NCI-H226 (cell line): ENCODE results near the gene NRG4.
"Not testable (repeated sequence)": the region's sequence is repeated elsewhere in the genome, so short reads cannot be mapped to it uniquely, and the experiment has no call there.

Experiments used
- DNase-seq: peaks from one replicate; pipeline ENCODE4 v3.0.0-alpha.2; 2015

Gene NRG4

GRCh38 chr15:75925440-75925839 lies 86.8 kb downstream of the NRG4 start:
- DNase-seq = no peak

GRCh38 chr15:75924576-75924975 lies 87.6 kb downstream of the NRG4 start:
- no peak for DNase-seq

GRCh38 chr15:75923756-75924155 lies 88.5 kb downstream of the NRG4 start:
- DNase-seq = no peak

GRCh38 chr15:75921732-75922703 lies 90.2 kb downstream of the NRG4 start:
- DNase-seq = peak; percentile 97

GRCh38 chr15:75920079-75920478 lies 92.1 kb downstream of the NRG4 start:
- DNase-seq = no peak

GRCh38 chr15:75918135-75918534 lies 94.1 kb downstream of the NRG4 start:
- no peak for DNase-seq

GRCh38 chr15:75916978-75917377 lies 95.2 kb downstream of the NRG4 start:
- DNase-seq = no peak

- DNase-seq = not testable (repeated sequence)
Measured at GRCh38 chr15:75910355-75910754, 101.9 kb downstream of the NRG4 start.

- DNase-seq = no peak
Measured at GRCh38 chr15:75905231-75905630, 107.0 kb downstream of the NRG4 start.

- peak; percentile 97 for DNase-seq
Measured at GRCh38 chr15:75903331-75904239, 108.6 kb downstream of the NRG4 start, which contains the start of gene FBXO22. Gene FBXO22 (plus strand): TSS chr15:75903878. CDS start chr15:75903964, 86 bp downstream.

- DNase-seq = no peak
Measured at GRCh38 chr15:75902129-75902557, 110.1 kb downstream of the NRG4 start.

GRCh38 chr15:75900577-75900976 lies 111.6 kb downstream of the NRG4 start:
- no peak for DNase-seq

GRCh38 chr15:75895731-75896130 lies 116.5 kb downstream of the NRG4 start:
- no peak for DNase-seq

GRCh38 chr15:75891895-75892294 lies 120.3 kb downstream of the NRG4 start:
- DNase-seq = peak; percentile 81
